ENCODE results near the gene FANCC. TPM values are rescaled to one million over a fixed set of nuclear protein-coding genes. Genes with fewer than 3 reads are reported as not detected.
A peak's percentile ranks its signal among the peaks of the same experiment; 100 is the strongest.

FANCC gene
- total and polyA plus RNA-seq, 2 of the 8 experiments (the other 6 are each of a cell fraction or from before 2014, with no cell fraction given) = 7.8 to 15.2 TPM

DNA sequence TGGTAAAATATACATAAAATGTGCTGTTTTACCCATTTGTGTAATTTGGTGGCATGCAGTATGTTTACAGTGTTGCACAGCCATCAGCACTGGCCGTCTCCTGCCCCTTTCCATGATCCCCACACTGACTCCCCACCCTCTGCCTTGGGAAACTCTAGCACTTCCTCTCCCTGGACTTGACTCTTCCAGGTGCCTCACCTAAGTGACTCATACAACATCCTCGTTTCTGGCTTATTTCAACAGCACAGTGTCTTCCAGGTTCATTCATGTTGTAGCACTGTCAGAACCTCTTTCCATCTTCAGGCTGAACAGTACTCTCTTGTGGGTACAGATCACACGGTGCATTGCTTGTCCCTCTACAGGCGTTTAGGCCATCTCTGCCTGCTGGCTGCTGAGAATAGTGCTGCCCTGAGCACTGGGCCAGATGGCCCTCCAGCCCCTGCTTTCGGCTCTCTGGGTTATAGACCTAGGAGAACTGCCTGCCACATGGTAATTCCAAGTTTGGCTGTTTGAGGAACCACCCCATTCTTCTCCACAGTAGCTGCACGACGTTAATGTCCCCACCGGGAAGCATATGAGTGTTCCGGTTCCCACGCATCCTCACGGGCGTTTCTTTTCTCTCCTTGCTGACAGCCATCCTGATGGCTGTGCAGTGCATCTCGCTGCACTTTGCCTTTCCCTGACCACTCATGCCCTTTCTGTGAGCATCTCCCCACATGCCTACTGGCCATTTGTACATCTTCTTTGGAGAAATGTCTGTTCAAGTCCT, 211.8 kb downstream of the FANCC start:
- H3K23ac ChIP-seq (ENCODE audit: insufficient read length) = no peak overlapping the region
- 93% methylated on average over 13 of the region's 13 CpGs; no CpG with 5 or more reads in 1 of the 2 experiments for WGBS, 2 experiments (ENCODE audit: extremely low coverage in 1 of 2, insufficient coverage in 1 of 2, insufficient read length in 1 of 2, insufficient replicate concordance in 2 of 2, low coverage in 1 of 2, low lambda C conversion rate in 2 of 2, missing lambda C conversion rate in 1 of 2)
- DNase-seq (ENCODE audit: low read depth in 1 of 2, low spot score in 2 of 2) = no peak

More for the DNA sequence above, 211.8 kb downstream of the FANCC start:
- H4K20me1 ChIP-seq (replicated peaks in 1 of 2; ENCODE audit: control insufficient read depth in 1 of 2, insufficient read depth in 2 of 2, low read length in 2 of 2) = no peaks in the 10 kb centered on the region
- no peak overlapping the region for H2BK120ac ChIP-seq (replicated peaks; ENCODE audit: low read depth, low read length)
- H3K18ac ChIP-seq (ENCODE audit: extremely low read depth, low read length) = no peak overlapping the region
- H4K5ac ChIP-seq (ENCODE audit: insufficient read length, low read depth, low read length) = no peak overlapping the region
- no peak for TF ChIP-seq RXRA (IDR thresholded peaks at IDR 0.05; ENCODE audit: insufficient read depth, low read depth, low read length)
- TF ChIP-seq, protein P1, sequence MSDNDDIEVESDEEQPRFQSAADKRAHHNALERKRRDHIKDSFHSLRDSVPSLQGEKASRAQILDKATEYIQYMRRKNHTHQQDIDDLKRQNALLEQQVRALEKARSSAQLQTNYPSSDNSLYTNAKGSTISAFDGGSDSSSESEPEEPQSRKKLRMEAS (IDR thresholded peaks at IDR 0.05) = no peak
- TF ChIP-seq YY1 (IDR thresholded peaks at IDR 0.05; ENCODE audit: low read depth, low read length) = no peak
- no peak for TF ChIP-seq RFX5 (IDR thresholded peaks at IDR 0.05; ENCODE audit: borderline replicate concordance, low read depth, low read length)
- TF ChIP-seq HDAC6 (IDR thresholded peaks at IDR 0.05; ENCODE audit: low read depth, low read length) = no peak
- no peak for TF ChIP-seq KDM1A (IDR thresholded peaks at IDR 0.05; ENCODE audit: borderline replicate concordance, low read length)
- no peak for TF ChIP-seq BCL11A (IDR thresholded peaks at IDR 0.05; ENCODE audit: low read depth in 2 of 2, low read length in 2 of 2)
- TF ChIP-seq CEBPB (IDR thresholded peaks at IDR 0.05; ENCODE audit: low read depth, low read length) = no peak
- TF ChIP-seq SP2 (IDR thresholded peaks at IDR 0.05; ENCODE audit: low read length) = no peak
- no peak for TF ChIP-seq RBBP5 (IDR thresholded peaks at IDR 0.05; ENCODE audit: borderline replicate concordance, low read depth, low read length)
- TF ChIP-seq POU5F1 (IDR thresholded peaks at IDR 0.05; ENCODE audit: low read depth, low read length) = no peak
- no peak overlapping the region for H2BK5ac ChIP-seq (ENCODE audit: low read depth, low read length)
- no peak overlapping the region for H3K4ac ChIP-seq (replicated peaks; ENCODE audit: insufficient read length, low read depth, low read length)
- no peaks in the 10 kb centered on the region for H3K79me2 ChIP-seq (ENCODE audit: control insufficient read depth in 1 of 2, insufficient read depth in 2 of 2, low read length in 2 of 2)
- H3K79me1 ChIP-seq (ENCODE audit: low read depth, low read length) = no peaks in the 10 kb centered on the region
- no peak overlapping the region for H2BK20ac ChIP-seq (ENCODE audit: low read length)
- no peaks in the 10 kb centered on the region for H3K27me3 ChIP-seq (replicated peaks in 1 of 4; ENCODE audit: control insufficient read depth in 3 of 4, extremely low read depth in 1 of 4, insufficient read depth in 3 of 4, low read length in 3 of 4)
- H3K14ac ChIP-seq (ENCODE audit: insufficient read length) = no peak overlapping the region
- CTCF ChIA-PET (ENCODE audit: partially characterized antibody) = interaction anchor here (1.0 to 1.7 kb wide), 2 partner anchors 21 to 24 kb away, joined by 3 to 7 read pairs; no protein-coding TSS in a partner anchor
- H4K91ac ChIP-seq (replicated peaks; ENCODE audit: insufficient read length, low read length) = no peak overlapping the region
- H3K4me1 ChIP-seq (replicated peaks in 1 of 4; ENCODE audit: control insufficient read depth in 3 of 4, insufficient read depth in 4 of 4, low read length in 3 of 4) = peaks cover 0 to 8% (median 2%) of the 10 kb centered on the region in 4 experiments; a peak in 5 of 7 replicates
- no peak overlapping the region for H2BK15ac ChIP-seq (ENCODE audit: low read length)
- FAIRE-seq = no peak
- no peak overlapping the region; the same call in 1 of the 2 replicates for H3K27ac ChIP-seq (ENCODE audit: low read depth, low read length)
- POLR2A ChIA-PET (ENCODE audit: partially characterized antibody) = no interaction called here
- H2AK5ac ChIP-seq (ENCODE audit: low read depth, low read length) = no peak overlapping the region
- peak overlapping the region; percentile 3; the same call in 1 of the 2 replicates for H4K8ac ChIP-seq (ENCODE audit: extremely low read depth, insufficient read depth, low read length)
- no peak overlapping the region for H3K4me2 ChIP-seq (ENCODE audit: insufficient read depth in 1 of 2, low read depth in 2 of 2, low read length in 2 of 2)
- H2AFZ ChIP-seq (ENCODE audit: low read length) = no peak overlapping the region
- peaks cover 0 to 4% (median 0%) of the 10 kb centered on the region in 4 experiments; a peak in 1 of 8 replicates for H3K36me3 ChIP-seq (ENCODE audit: control insufficient read depth in 2 of 4, insufficient read depth in 4 of 4, low read length in 3 of 4)
- H3K23me2 ChIP-seq (ENCODE audit: low read depth, low read length) = no peaks in the 10 kb centered on the region
- no peaks in the 10 kb centered on the region for H3K9me3 ChIP-seq (ENCODE audit: insufficient read depth in 2 of 2, low read depth in 1 of 2, low read length in 1 of 2)
- H3K56ac ChIP-seq (replicated peaks; ENCODE audit: insufficient read length, low read depth, low read length) = no peak overlapping the region
- H3K4me3 ChIP-seq (ENCODE audit: extremely low read depth in 1 of 4, insufficient read depth in 2 of 4, low read depth in 3 of 4, low read length in 4 of 4) = no peak overlapping the region
- no peak overlapping the region for H2BK12ac ChIP-seq (ENCODE audit: low read depth, low read length)
- H3K9ac ChIP-seq (replicated peaks in 1 of 4; ENCODE audit: extremely low read depth in 1 of 4, low read depth in 3 of 4, low read length in 3 of 4) = no peak overlapping the region
